Smooth muscle cell (in vitro differentiated cells): ENCODE results near the gene GALNT15. TPM values are rescaled to one million over a fixed set of nuclear protein-coding genes. Genes with fewer than 3 reads are reported as not detected.

Source experiments
- DNase-seq: peaks from one replicate; lab custom pipeline; 2025; ENCODE audit not compliant: unreplicated experiment; lab: John Stamatoyannopoulos, UW
- H2AFZ ChIP-seq: fragments of 200-600 bp; sonication (generic); 2 replicates; pipeline ENCODE4 v1.6.0; 2016; ENCODE audit warnings: antibody characterized with exemption, low read depth, mild to moderate bottlenecking
- H3F3A ChIP-seq: fragments of 200-600 bp; sonication (generic); 2 replicates; pipeline ENCODE4 v1.6.0; 2017; ENCODE audit warnings: antibody characterized with exemption, low read depth
- H3K27ac ChIP-seq: fragments of 200-600 bp; sonication (generic); 2 replicates; pipeline ENCODE4 v1.5.1; 2016; ENCODE audit warnings: low read depth, mild to moderate bottlenecking
- H3K27me3 ChIP-seq: fragments of 200-600 bp; sonication (generic); 2 replicates; pipeline ENCODE4 v1.6.1; 2016; ENCODE audit warnings: low read depth, mild to moderate bottlenecking
- H3K36me3 ChIP-seq: fragments of 200-600 bp; sonication (generic); 2 replicates; pipeline ENCODE4 v1.5.1; 2016; ENCODE audit warnings: low read depth
- H3K4me1 ChIP-seq: fragments of 200-600 bp; sonication (generic); 2 replicates; pipeline ENCODE4 v1.5.1; 2016; ENCODE audit warnings: low read depth
- H3K4me2 ChIP-seq: fragments of 200-600 bp; sonication (generic); 2 replicates; pipeline ENCODE4 v1.6.0; 2016; ENCODE audit warnings: mild to moderate bottlenecking
- H3K4me3 ChIP-seq: fragments of 200-600 bp; sonication (generic); 2 replicates; pipeline ENCODE4 v1.5.1; 2016; ENCODE audit warnings: mild to moderate bottlenecking
- H3K79me2 ChIP-seq: fragments of 200-600 bp; sonication (generic); 2 replicates; pipeline ENCODE4 v1.6.0; 2016; ENCODE audit warnings: low read depth, mild to moderate bottlenecking
- H3K9ac ChIP-seq: fragments of 200-600 bp; sonication (generic); 2 replicates; pipeline ENCODE4 v1.6.0; 2016; ENCODE audit warnings: low read depth
- H3K9me3 ChIP-seq: fragments of 200-600 bp; sonication (generic); replicated peaks from 2 replicates; pipeline ENCODE4 v1.5.1; 2016; ENCODE audit warnings: low read depth
- H4K20me1 ChIP-seq: fragments of 200-600 bp; sonication (generic); 2 replicates; pipeline ENCODE4 v1.6.0; 2016; ENCODE audit warnings: low read depth
- CTCF ChIP-seq: fragments of 200-600 bp; sonication (generic); IDR thresholded peaks from 2 replicates; pipeline ENCODE4 v1.5.1; 2017; ENCODE audit warnings: borderline replicate concordance, mild to moderate bottlenecking, antibody characterized with exemption; ENCODE audit not compliant: insufficient read depth, poor library complexity, severe bottlenecking
- WGBS: methylation state at CpG from one replicate; pipeline ENCODE4 v1.1.7; 2016; ENCODE audit warnings: low lambda C conversion rate; 5-methylcytosine and 5-hydroxymethylcytosine counted together
- polyA plus RNA-seq: library from polyadenylated mRNA; unstranded; fragments of >200 nt; fragmentation: Nextera tagmentation; extraction: Ambion mirVana; gene quantifications from 2 replicates; pipeline ENCODE4 v1.2.1, GENCODE V29; 2016
- total RNA-seq: library from RNA; depleted of rRNA; stranded (reverse); fragments of >200 nt; gene quantifications from 2 replicates; pipeline ENCODE4 v1.2.3, GENCODE V29; 2014

The GALNT15 gene
- total and polyA plus RNA-seq, 2 experiments from 2014 or later: 0.45 to 1.3 TPM

GRCh38 chr3:16241225-16241624 is 66.7 kb downstream of the GALNT15 start:
- H3K79me2 ChIP-seq: no peaks in the 10 kb centered on the region
- H3K36me3 ChIP-seq: no peaks in the 10 kb centered on the region
- no peak overlapping the region for H3K9ac ChIP-seq
- H3K27ac ChIP-seq: no peak overlapping the region
- no peak overlapping the region for H3K4me2 ChIP-seq
- no peaks in the 10 kb centered on the region for H3K9me3 ChIP-seq
- H3K27me3 ChIP-seq: no peaks in the 10 kb centered on the region
- peaks cover 11% of the 10 kb centered on the region for H3K4me1 ChIP-seq
- no peak overlapping the region for H2AFZ ChIP-seq
- 97% methylated on average over 5 of the region's 5 CpGs for WGBS
- TF ChIP-seq CTCF: no peak
- DNase-seq: no peak
- H3K4me3 ChIP-seq: no peak overlapping the region
- peaks cover 12% of the 10 kb centered on the region for H3F3A ChIP-seq
- no peaks in the 10 kb centered on the region for H4K20me1 ChIP-seq

- WGBS: 70% methylated on average over 5 of the region's 5 CpGs
- Histone ChIP-seq H3K9ac (no peak overlapping the region), H3K36me3 (no peaks in the 10 kb centered on the region), H4K20me1 (no peaks in the 10 kb centered on the region), H3K27ac (no peak overlapping the region), H2AFZ (no peak overlapping the region), H3K4me3 (no peak overlapping the region), H3F3A (peaks cover 12% of the 10 kb centered on the region), H3K4me2 (no peak overlapping the region), H3K9me3 (no peaks in the 10 kb centered on the region), H3K4me1 (peaks cover 11% of the 10 kb centered on the region), H3K27me3 (no peaks in the 10 kb centered on the region), H3K79me2 (no peaks in the 10 kb centered on the region)
- no peak for DNase-seq
- TF ChIP-seq CTCF: no peak
Observed at GRCh38 chr3:16242177-16242576, 67.7 kb downstream of the GALNT15 start.

DNA sequence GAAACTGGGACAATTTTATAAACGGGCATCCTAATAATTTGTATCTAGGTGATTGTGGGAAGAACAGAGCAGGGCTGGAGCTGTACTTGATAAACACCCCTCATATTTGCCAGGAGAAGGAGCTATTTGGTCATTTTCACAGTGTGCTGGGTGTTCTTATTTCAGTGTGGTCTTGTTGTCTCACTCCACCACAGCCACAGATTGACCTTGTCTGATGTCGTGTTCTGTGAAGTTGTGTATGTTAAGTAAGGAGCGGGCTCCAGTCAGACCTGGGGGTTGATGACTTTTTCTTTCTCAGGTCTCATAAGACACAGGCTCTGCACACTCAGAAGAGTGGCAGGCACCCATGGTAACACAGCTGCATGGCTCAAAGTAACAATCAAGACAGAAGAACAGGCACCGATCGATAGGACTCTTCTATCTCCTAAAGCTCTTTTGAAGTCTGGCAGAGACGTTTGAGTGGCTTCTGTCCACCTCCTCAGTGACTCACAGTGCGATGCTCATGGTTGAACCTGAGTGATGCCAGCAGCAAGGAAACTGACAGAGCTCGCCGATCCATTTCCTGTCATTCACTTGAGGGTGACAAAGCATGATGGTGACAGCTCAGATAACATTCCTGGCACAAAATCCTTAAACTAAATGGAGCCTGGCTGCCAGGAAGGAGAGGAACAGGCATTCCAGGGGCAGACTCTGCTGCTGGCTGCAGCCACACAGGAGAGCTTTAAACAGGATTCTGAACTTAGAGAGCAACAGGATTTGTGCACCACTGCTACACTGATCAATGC is 69.4 kb downstream of the GALNT15 start:
- Histone ChIP-seq H3F3A (peaks cover 12% of the 10 kb centered on the region), H3K4me3 (no peak overlapping the region), H3K79me2 (no peaks in the 10 kb centered on the region), H3K27ac (no peak overlapping the region), H3K9ac (no peak overlapping the region), H2AFZ (no peak overlapping the region), H3K36me3 (no peaks in the 10 kb centered on the region), H3K27me3 (no peaks in the 10 kb centered on the region), H3K4me1 (peaks cover 11% of the 10 kb centered on the region), H3K4me2 (peak overlapping the region; percentile 8), H4K20me1 (no peaks in the 10 kb centered on the region), H3K9me3 (no peaks in the 10 kb centered on the region)
- 32% methylated on average over 9 of the region's 9 CpGs for WGBS
- no peak for TF ChIP-seq CTCF
- DNase-seq: no peak

DNA sequence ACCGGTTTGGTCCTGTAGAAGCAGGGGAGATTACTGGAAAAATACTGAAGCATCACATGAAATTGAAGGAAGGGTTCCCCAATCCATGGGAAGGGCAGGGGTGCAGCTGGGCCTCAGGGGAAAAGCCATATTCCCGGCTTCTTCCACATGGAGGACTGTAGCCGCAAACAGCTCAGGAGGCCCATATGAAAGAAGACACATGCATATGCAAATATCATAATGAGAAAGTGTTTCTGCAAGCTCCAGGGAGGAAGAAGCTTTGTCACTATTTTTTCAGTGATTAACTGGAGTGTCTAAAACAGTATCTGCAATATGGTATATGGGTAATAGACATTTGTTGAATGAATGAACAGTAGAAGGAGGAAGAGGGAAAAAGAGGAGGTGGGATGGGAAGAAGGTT is 71.1 kb downstream of the GALNT15 start:
- WGBS: 97% methylated on average over 3 of the region's 3 CpGs
- H3F3A ChIP-seq: peaks cover 8% of the 10 kb centered on the region
- H3K4me2 ChIP-seq: no peak overlapping the region
- no peaks in the 10 kb centered on the region for H3K27me3 ChIP-seq
- H3K9ac ChIP-seq: no peak overlapping the region
- no peak overlapping the region for H3K27ac ChIP-seq
- no peaks in the 10 kb centered on the region for H3K4me1 ChIP-seq
- no peaks in the 10 kb centered on the region for H3K9me3 ChIP-seq
- no peak overlapping the region for H2AFZ ChIP-seq
- no peaks in the 10 kb centered on the region for H3K36me3 ChIP-seq
- DNase-seq: no peak
- TF ChIP-seq CTCF: no peak
- no peaks in the 10 kb centered on the region for H3K79me2 ChIP-seq
- H4K20me1 ChIP-seq: no peaks in the 10 kb centered on the region
- H3K4me3 ChIP-seq: no peak overlapping the region
